GM18873 (cell line): Measurements from ENCODE around the gene IL2.

Experiments used
- ATAC-seq: cut with Tn5 transposase; IDR thresholded peaks from one replicate; pipeline ENCODE4 v1.9.1; 2021; ENCODE audit warnings: mild to moderate bottlenecking, moderate library complexity, moderate number of reproducible peaks; ENCODE audit not compliant: unreplicated experiment, low FRiP score

Gene IL2

DNA sequence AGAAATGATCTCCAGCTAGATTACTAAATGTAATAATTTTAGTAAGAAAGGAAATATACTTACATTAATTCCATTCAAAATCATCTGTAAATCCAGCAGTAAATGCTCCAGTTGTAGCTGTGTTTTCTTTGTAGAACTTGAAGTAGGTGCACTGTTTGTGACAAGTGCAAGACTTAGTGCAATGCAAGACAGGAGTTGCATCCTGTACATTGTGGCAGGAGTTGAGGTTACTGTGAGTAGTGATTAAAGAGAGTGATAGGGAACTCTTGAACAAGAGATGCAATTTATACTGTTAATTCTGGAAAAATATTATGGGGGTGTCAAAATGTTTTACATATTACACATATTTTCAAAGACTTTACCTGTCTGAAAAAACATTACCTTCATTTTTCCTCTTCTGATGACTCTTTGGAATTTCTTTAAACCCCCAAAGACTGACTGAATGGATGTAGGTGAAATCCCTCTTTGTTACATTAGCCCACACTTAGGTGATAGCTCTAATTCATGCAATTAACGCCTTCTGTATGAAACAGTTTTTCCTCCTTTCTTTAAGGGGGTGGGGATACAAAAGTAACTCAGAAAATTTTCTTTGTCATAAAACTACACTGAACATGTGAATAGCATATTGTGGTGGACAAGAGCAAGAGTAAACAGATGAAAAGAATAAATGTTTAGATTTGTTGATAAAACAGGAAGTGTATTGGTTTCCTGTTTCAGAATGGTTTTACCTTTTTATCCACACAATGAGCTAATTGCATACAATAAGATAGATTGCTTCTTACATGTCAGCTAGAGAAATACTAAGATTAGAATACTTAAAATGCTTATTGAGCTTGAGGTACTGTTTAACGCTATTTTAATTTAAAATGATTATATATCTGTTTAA is at the start of gene IL2:
Gene IL2, minus strand, starts transcription at position 495 of the 886 bp plus-strand sequence. Its CDS starts 285 bp downstream, at position 210.
- no peak for ATAC-seq

GRCh38 chr4:122503214-122503613 is 46.7 kb upstream of the IL2 start:
- no peak for ATAC-seq

DNA sequence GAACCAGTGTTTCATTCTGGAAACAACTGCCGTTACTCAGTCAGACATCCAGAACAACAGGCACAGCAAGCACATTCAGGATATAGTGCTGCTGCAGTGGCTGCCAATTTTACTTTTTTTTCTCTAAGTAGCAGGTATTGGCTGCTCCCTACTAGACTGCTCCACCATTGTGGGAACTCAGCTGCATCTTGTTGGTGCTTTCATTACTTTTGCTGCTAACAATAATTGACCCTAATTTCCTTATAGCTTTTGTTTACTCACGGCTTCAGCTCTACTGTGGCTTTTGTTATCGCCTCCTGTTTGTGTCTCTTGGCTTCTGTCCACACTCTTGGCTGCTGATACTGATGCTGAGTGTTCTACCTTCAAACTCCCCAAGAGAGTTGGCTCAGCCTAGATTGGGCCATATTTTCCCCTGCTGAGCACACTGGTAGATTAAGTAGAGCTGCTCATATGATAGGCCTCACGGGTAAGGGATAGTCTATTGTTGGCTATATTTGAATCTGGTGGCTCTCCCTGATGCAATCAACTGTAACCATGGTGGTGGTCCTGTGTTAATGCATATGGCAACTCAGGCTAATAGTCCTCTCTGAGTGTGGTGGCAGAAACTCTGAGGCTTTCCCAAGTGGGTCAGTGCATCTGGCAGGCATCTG is 44.5 kb upstream of the IL2 start:
- no peak for ATAC-seq

GRCh38 chr4:122489061-122489460 is 32.5 kb upstream of the IL2 start:
- ATAC-seq = no peak

DNA sequence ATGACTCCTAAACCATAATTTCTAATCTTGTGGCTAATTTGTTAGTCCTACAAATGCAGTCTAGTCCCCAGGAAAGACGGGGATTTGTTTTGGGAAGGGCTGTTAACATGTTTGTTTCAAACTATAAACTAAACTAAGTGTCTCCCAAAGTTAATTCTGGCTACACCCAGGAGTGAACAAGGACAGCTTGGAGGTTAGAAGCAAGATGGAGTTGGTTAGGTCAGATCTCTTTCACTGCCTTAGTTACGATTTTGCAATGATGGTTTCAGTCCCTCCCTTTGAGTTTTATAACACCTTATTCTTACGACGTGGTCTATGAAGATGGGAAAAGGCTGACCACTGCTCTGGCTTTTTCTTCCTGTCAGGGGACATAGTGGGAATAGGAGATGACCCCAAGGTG is 27.0 kb upstream of the IL2 start:
- ATAC-seq = no peak

- no peak for ATAC-seq
These were observed 25.4 kb upstream of the IL2 start for GRCh38 chr4:122481766-122482405.

GRCh38 chr4:122480655-122481487 is 24.3 kb upstream of the IL2 start:
- ATAC-seq = no peak

- ATAC-seq = no peak
These were observed 23.5 kb upstream of the IL2 start for GRCh38 chr4:122479935-122480416.

DNA sequence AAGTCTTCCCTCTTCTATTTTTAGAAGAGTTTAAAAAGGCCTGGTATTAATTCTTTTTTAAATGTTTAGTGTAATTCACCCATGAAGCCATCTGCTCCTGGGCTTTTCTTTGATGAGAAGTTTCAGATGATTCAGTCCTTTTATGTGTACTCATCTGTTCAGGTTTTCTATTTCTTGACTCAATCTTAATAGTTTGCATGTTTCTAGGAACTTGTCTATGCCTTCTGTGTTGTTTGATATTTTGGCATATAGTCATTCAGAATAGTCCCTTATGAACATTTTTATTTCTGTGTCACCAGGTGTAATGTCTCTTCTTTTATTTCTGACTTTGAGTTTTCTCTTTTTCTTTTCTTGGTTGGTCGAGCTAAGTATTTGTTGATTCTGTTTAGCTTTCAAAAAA is 20.2 kb upstream of the IL2 start:
- no peak for ATAC-seq

- ATAC-seq = no peak
These were observed 19.6 kb upstream of the IL2 start for GRCh38 chr4:122476126-122476525.

- no peak for ATAC-seq
These were observed 18.7 kb upstream of the IL2 start for GRCh38 chr4:122475233-122475632.

DNA sequence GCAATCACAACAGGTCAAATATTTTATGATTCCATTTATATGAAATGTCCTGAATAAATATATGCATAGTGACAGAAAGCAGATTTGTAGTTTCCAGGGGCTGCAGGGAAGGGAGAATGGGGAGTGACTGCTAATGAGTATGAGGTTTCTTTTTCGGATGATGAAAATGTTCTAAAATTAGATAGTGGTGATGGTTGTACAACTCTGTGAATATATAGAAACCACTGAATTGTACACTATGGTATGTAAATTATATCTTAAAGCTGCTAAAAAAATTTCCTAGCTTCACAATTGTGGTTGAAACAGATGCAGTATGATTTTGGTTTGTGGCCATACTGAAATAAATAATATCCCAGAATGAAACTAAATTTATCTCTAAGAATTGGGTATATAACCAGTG is 12.9 kb upstream of the IL2 start:
- no peak for ATAC-seq

DNA sequence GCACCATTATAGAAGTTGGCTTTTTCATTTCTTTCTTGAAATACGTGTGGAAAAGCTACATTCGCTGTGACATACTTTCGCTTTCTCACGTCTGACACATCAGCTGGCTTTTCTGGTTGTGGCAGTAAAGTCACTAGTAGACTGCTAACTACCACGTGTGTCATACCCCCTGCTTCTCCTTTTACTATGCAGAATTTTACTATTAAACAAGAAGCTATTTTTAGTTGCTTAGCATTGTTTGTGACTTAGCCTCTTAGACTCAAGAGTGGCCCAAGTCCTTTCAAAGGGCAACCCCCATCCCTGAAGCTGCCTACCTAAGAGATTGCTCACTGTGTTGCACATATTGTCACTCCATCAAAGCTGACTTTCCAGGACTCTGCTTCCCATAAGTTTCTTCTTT is 2.1 kb upstream of the IL2 start:
- ATAC-seq = peak; percentile 82

GRCh38 chr4:122453384-122453995 is 3.0 kb downstream of the IL2 start:
- ATAC-seq = no peak

DNA sequence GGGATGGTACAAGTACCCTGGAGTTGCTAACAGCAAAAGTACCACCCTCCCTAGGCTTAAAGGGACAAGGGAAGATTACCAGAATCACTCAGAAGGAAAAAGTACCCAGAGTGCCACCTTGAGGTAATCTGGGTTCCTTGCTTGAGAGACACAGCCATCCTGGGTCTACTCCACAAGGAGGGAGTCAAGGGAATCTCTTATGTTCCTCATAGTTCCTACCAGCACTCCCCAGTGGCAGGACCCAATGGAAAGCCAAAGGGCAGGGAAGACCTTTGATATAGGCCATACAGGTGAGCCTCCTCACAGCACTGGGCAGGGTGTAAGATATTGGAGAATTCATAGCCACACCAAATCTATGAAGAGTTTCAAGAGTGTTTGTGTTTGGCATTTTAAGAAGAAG is 5.7 kb downstream of the IL2 start:
- ATAC-seq = no peak

- no peak for ATAC-seq
These were observed 22.2 kb downstream of the IL2 start for GRCh38 chr4:122434285-122434684.

- ATAC-seq = no peak
These were observed 25.2 kb downstream of the IL2 start for GRCh38 chr4:122431351-122431750.

- ATAC-seq = no peak
These were observed 33.3 kb downstream of the IL2 start for GRCh38 chr4:122423246-122423645.

GRCh38 chr4:122412547-122412946 is 44.0 kb downstream of the IL2 start:
- peak; percentile 78 for ATAC-seq

DNA sequence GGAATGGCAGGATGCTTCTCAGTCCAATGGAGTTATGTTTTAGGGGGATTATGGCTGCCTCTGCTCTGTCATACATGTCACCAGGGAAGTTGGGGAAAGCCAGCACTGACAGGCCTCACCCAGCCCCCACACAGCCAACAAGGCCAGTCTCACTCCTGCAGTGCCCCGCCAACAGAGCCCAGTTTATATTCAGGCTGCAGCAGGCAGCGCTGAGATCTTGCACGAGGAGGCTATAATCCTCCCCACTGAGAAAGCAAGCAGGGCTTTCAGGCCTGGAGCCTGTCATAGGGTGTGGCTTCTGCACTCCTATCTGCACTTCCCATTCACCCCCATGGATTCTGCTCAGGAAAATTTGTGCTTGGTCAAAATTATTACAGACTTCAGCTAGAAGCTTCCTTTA is 52.7 kb downstream of the IL2 start:
- no peak for ATAC-seq
